SK-N-SH (cell line): ENCODE results near the gene PRM1. TPM values are rescaled to one million over a fixed set of nuclear protein-coding genes. Genes with fewer than 3 reads are reported as not detected.

Experiments
- EZH2phosphoT487 ChIP-seq: fragments of 200-600 bp; sonication (generic); IDR thresholded peaks from 2 replicates; pipeline ENCODE4 v1.6.1; 2017; ENCODE audit warnings: low read depth, mixed run types, mild to moderate bottlenecking, antibody characterized with exemption, moderate library complexity, borderline replicate concordance
- FOXJ3 ChIP-seq: sonication (generic); formaldehyde crosslinking; IDR thresholded peaks from 2 replicates; pipeline ENCODE4 v1.5.1; 2020; ENCODE audit warnings: mild to moderate bottlenecking, missing genetic modification reagents
- FOXM1 ChIP-seq: IDR thresholded peaks from 2 replicates; pipeline ENCODE4 v1.4.0; 2012; ENCODE audit warnings: low read depth, mild to moderate bottlenecking
- GABPA ChIP-seq: IDR thresholded peaks from 2 replicates; pipeline ENCODE4 v1.4.0; 2012; ENCODE audit warnings: low read depth, mild to moderate bottlenecking
- GATA2 ChIP-seq: sonication (generic); formaldehyde crosslinking; IDR thresholded peaks from 2 replicates; pipeline ENCODE4 v1.5.0; 2020; ENCODE audit warnings: mild to moderate bottlenecking, missing genetic modification reagents
- JUND ChIP-seq: IDR thresholded peaks from 2 replicates; pipeline ENCODE4 v1.4.0; 2012
- RAD21 ChIP-seq: IDR thresholded peaks from 2 replicates; pipeline ENCODE4 v1.6.1; 2012; ENCODE audit warnings: mild to moderate bottlenecking, low read length
- SMC3 ChIP-seq: IDR thresholded peaks from 2 replicates; pipeline ENCODE4 v1.6.1; 2012; ENCODE audit warnings: low read depth, low read length, improper control_type of control experiment
- TCF12 ChIP-seq: IDR thresholded peaks from 2 replicates; pipeline ENCODE4 v1.4.0; 2012
- TEAD4 ChIP-seq: IDR thresholded peaks from 2 replicates; pipeline ENCODE4 v1.4.0; 2012; ENCODE audit warnings: mild to moderate bottlenecking, borderline replicate concordance; ENCODE audit not compliant: insufficient read depth
- YY1 ChIP-seq: IDR thresholded peaks from 2 replicates; pipeline ENCODE4 v1.4.0; 2012; ENCODE audit warnings: low read depth, mild to moderate bottlenecking
- polyA plus RNA-seq, 3 experiments: library from polyadenylated mRNA; depleted of rRNA; stranded (reverse); fragments of >200 nt; gene quantifications; 2 replicates each; pipeline ENCODE4 v1.2.3, GENCODE V29; 2012
- TF ChIP-seq, protein P1 (sequence below): IDR thresholded peaks from 2 replicates; pipeline ENCODE4; 2012
- TF ChIP-seq, protein P2 (sequence below): IDR thresholded peaks from 2 replicates; pipeline ENCODE4 v1.4.0; 2012; ENCODE audit warnings: low read depth
- TF ChIP-seq, protein P3 (sequence below): IDR thresholded peaks from 2 replicates; pipeline ENCODE4 v1.6.1; 2012; ENCODE audit warnings: mild to moderate bottlenecking, low read depth, low read length, moderate library complexity
- TF ChIP-seq, protein P4 (sequence below): IDR thresholded peaks from 2 replicates; pipeline ENCODE4 v1.4.0; 2012; ENCODE audit warnings: low read depth, borderline replicate concordance
- TF ChIP-seq, protein P5 (sequence below): fragments of 150-350 bp; IDR thresholded peaks from 2 replicates; pipeline ENCODE4 v1.6.1; 2017; ENCODE audit warnings: antibody characterized with exemption, low read length, low read depth, borderline replicate concordance

The PRM1 gene
- polyA plus RNA-seq, 1 of the 3 experiments (the other 2 are of a cell fraction): not detected

DNA sequence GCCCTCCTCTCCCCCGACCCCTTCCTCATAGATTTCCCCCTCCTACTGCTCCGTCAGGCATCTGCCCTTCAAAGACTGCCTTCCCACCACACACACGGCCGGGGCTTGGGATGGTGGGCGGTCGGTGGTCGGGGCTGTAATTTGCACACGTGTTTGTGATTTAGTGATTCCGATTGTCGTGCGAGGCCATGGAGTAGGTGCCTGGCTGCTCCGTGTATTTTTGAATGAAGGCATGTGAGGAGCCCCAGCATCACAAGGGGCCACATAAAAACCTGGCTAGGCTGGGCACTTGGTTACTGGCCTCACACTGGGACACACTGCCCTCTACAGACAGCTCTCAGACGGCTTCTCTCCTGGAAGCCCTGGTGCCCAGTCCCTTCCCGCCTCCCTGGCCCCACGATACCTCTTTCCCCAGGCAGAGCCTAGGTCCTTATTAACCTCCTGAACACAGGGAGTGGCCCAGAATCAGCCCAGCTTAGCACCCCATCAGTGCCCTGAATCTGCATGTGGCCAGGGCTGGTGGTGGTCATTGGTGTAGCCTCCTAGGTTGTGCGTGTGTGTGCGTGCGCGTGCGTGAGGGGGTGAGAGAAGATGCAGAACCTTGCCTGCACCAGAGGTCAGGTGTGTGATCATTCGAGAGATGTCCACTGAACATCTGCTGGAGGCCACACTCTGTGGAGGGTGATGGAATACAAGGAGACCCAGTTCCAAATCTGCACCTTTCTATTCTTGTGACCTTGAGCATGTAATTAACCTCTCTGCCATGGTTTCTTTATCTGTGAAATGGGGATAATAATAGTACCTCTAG, 23.8 kb downstream of the PRM1 start (continued):
- TF ChIP-seq, protein P1, sequence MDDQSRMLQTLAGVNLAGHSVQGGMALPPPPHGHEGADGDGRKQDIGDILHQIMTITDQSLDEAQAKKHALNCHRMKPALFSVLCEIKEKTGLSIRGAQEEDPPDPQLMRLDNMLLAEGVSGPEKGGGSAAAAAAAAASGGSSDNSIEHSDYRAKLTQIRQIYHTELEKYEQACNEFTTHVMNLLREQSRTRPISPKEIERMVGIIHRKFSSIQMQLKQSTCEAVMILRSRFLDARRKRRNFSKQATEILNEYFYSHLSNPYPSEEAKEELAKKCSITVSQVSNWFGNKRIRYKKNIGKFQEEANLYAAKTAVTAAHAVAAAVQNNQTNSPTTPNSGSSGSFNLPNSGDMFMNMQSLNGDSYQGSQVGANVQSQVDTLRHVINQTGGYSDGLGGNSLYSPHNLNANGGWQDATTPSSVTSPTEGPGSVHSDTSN: no peak
- TF ChIP-seq FOXJ3: no peak
- TF ChIP-seq FOXM1: no peak
- TF ChIP-seq SMC3: peak; percentile 88
- TF ChIP-seq GATA2 (CRISPR knock-in tag): no peak
- 0 out of 2 replicates have a peak, but pooled peaks have one; percentile 16 for TF ChIP-seq TCF12
- no peak for TF ChIP-seq TEAD4
- TF ChIP-seq YY1: no peak
- peak; percentile 91 for TF ChIP-seq RAD21
- TF ChIP-seq, protein P2, sequence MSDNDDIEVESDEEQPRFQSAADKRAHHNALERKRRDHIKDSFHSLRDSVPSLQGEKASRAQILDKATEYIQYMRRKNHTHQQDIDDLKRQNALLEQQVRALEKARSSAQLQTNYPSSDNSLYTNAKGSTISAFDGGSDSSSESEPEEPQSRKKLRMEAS: peak; percentile 41
- TF ChIP-seq, protein P3, sequence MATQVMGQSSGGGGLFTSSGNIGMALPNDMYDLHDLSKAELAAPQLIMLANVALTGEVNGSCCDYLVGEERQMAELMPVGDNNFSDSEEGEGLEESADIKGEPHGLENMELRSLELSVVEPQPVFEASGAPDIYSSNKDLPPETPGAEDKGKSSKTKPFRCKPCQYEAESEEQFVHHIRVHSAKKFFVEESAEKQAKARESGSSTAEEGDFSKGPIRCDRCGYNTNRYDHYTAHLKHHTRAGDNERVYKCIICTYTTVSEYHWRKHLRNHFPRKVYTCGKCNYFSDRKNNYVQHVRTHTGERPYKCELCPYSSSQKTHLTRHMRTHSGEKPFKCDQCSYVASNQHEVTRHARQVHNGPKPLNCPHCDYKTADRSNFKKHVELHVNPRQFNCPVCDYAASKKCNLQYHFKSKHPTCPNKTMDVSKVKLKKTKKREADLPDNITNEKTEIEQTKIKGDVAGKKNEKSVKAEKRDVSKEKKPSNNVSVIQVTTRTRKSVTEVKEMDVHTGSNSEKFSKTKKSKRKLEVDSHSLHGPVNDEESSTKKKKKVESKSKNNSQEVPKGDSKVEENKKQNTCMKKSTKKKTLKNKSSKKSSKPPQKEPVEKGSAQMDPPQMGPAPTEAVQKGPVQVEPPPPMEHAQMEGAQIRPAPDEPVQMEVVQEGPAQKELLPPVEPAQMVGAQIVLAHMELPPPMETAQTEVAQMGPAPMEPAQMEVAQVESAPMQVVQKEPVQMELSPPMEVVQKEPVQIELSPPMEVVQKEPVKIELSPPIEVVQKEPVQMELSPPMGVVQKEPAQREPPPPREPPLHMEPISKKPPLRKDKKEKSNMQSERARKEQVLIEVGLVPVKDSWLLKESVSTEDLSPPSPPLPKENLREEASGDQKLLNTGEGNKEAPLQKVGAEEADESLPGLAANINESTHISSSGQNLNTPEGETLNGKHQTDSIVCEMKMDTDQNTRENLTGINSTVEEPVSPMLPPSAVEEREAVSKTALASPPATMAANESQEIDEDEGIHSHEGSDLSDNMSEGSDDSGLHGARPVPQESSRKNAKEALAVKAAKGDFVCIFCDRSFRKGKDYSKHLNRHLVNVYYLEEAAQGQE: no peak
- no peak for TF ChIP-seq JUND
- TF ChIP-seq, protein P4, sequence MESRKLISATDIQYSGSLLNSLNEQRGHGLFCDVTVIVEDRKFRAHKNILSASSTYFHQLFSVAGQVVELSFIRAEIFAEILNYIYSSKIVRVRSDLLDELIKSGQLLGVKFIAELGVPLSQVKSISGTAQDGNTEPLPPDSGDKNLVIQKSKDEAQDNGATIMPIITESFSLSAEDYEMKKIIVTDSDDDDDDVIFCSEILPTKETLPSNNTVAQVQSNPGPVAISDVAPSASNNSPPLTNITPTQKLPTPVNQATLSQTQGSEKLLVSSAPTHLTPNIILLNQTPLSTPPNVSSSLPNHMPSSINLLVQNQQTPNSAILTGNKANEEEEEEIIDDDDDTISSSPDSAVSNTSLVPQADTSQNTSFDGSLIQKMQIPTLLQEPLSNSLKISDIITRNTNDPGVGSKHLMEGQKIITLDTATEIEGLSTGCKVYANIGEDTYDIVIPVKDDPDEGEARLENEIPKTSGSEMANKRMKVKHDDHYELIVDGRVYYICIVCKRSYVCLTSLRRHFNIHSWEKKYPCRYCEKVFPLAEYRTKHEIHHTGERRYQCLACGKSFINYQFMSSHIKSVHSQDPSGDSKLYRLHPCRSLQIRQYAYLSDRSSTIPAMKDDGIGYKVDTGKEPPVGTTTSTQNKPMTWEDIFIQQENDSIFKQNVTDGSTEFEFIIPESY: no peak
- no peak for TF ChIP-seq GABPA
- no peak for TF ChIP-seq EZH2phosphoT487
- TF ChIP-seq, protein P5, sequence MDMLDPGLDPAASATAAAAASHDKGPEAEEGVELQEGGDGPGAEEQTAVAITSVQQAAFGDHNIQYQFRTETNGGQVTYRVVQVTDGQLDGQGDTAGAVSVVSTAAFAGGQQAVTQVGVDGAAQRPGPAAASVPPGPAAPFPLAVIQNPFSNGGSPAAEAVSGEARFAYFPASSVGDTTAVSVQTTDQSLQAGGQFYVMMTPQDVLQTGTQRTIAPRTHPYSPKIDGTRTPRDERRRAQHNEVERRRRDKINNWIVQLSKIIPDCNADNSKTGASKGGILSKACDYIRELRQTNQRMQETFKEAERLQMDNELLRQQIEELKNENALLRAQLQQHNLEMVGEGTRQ: no peak
